GM21576 (cell line): ENCODE results near the gene PREB.
"Not testable (repeated sequence)": the region's sequence is repeated elsewhere in the genome, so short reads cannot be mapped to it uniquely, and the experiment has no call there.

Source experiments
- ATAC-seq: cut with Tn5 transposase; IDR thresholded peaks from one replicate; pipeline ENCODE4 v1.9.1; 2021; ENCODE audit warnings: mild to moderate bottlenecking, moderate library complexity; ENCODE audit not compliant: unreplicated experiment

PREB gene, protein sequence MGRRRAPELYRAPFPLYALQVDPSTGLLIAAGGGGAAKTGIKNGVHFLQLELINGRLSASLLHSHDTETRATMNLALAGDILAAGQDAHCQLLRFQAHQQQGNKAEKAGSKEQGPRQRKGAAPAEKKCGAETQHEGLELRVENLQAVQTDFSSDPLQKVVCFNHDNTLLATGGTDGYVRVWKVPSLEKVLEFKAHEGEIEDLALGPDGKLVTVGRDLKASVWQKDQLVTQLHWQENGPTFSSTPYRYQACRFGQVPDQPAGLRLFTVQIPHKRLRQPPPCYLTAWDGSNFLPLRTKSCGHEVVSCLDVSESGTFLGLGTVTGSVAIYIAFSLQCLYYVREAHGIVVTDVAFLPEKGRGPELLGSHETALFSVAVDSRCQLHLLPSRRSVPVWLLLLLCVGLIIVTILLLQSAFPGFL

DNA sequence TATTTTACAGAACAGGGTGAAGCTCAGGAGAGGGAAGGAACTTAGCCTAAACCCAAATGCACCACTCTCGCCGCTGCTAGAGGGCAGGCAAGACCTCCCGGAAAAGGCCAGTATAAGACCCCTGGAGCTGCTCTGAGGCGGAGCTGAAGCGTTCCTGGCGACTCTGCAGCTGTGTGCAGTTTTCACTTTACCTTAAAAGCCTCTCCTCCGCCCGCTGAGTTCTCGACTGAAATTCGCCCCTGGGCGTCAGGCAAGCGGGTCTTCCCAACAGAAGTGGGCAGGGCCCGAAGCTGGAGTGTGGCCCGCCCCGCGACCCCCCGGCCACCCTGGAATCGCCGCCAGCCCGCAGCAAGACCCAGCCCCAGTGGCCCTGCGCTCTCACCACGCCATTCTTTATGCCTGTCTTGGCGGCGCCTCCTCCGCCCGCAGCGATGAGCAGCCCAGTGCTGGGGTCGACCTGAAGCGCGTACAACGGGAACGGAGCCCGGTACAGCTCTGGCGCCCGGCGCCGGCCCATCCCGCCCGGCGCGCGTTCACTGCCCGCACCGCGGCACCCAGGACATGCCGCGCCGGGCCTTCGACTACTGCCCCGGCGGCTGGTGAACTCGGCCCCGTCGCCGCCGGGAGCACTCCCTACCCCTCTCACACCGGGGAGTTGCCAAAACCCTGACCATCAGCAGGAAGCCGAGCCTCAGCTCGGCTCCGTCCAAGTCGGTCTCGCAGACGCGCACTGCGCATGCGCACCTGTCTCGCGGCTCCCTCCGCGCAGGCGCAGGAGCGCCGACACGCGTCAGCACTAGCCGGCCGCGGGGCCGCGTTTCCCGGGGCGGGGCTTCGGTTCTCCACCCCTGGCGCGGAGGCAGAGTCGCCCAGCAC is at the start of gene PREB:
TSS of gene PREB (minus strand) at position 732 of the 876 bp plus-strand sequence. CDS start at position 517, 215 bp downstream.
- peak; percentile 81 for ATAC-seq

DNA sequence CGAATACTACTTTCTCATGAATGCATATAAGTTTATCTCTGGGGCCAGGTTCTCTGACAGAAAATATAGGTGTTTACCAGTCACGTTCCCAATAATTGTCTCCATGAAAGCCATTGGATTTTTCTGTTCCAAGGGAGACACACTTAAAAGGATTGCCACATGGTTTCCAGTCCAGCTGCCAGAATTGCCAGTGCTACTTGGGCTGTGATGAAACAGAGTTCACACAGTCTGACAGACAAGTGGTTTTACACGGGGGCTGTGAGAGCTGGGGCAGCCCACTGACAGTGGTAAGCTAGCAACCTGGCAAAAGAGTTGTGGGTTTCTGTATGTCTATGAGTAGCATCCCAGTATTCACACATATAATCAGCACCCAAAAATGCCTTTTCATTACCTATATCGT is 49.7 kb upstream of the PREB start:
- no peak for ATAC-seq

DNA sequence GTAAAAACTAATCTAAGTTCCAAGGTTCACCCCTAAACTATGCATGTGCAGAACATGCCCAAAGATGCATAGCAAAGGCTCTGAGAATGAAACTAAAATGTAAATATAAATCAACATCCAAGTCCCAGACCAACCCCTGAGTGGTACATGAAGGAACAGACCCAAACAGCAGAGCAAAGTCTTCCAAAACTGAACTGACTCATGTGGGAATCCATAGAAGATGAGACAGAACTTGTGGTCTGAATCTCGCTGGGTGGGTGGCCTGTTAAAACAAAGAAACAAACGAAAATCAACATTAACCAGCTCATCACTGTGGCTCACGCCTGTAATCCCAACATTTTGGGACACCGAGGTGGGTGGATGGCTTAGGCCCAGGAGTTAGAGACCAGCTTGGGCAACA is 47.9 kb upstream of the PREB start:
- no peak for ATAC-seq

DNA sequence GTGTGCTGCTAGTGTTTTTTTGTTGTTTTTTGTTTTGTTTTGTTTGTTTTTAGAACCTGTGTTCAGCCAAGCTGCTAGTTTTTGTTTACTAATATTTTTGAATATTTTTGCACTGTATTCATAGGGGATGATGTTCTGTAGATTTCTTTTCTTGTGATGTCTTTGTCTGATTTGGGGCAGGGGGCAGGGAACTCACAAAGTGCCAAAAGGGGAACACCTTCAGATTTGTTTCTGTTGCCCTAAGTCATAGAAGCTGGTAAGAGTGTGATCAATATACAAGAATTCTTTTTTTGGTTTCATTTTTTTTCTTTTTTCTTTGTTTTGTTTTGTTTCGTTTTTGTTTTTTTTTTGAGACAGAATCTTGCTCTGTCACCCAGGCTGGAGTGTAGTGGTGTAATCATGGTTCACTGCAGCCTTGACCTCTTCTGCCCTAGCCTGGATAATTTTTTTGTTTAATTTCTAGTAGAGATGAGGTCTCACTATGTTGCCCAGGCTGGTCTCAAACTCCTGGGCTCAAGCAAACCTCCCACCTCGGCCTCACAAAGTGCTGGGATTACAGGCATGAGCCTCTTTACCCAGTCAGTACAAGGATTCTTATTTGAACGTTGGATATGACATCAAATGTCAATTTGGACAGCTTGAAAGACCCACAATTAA is 45.0 kb upstream of the PREB start:
- ATAC-seq: no peak

DNA sequence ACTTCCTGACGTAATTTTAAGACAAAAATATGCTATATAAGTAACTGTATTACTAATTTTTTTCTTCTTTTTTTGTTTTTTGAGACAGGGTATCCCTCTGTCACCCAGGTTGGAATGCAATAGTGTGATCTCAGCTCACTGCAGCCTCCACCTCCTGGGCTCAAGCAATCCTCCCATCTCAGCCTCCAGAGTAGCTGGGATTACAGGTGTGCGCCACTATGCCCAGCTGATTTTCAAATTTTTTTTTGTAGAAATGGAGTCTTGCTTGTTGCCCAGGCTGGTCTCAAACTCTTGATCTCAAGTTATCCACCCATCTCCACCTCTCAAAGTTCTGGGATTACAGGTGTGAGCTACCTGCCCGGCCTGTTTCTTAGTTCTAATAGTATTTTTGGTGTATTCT is 44.0 kb upstream of the PREB start:
- no peak for ATAC-seq

DNA sequence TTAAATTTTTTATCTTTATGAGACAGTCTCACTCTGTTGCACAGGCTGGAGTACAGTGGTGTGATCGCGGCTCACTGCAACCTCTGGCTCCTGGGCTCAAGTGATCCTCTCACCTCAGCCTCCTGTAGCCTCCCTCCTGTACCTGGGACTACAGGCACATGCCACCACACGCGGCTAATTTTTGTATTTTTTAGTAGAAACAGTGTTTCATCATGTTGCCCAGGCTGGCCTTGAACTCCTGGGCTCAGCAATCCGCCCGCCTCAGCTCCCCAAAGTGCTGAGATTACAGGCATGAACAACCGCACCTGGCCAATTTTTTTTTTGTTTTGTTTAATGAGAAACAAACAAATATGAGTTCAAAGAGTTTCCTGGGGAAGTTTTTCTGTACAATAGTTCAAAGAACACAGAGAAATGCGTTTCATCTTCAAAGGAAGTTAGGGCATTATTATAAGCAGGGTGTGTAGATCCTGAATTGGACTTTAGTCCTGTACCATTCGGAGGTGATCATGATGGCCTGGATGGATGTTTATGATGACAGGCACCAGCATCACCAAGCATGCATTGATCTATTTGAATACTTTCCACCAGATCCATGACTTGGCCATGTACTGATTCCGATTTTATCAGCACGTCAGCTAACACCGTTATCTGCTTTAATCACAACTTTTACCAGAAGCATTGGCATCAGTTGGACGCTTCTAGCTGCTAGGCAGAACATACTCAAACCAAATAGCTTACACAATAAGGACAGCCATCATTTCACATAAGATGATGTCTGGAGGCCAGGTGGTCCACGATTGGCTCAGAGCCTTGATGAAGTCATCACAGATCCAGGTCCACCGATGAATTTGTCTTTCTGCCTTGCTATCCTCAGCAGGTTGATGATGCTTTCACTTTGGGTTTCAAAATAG is 43.3 kb upstream of the PREB start:
- ATAC-seq: no peak

DNA sequence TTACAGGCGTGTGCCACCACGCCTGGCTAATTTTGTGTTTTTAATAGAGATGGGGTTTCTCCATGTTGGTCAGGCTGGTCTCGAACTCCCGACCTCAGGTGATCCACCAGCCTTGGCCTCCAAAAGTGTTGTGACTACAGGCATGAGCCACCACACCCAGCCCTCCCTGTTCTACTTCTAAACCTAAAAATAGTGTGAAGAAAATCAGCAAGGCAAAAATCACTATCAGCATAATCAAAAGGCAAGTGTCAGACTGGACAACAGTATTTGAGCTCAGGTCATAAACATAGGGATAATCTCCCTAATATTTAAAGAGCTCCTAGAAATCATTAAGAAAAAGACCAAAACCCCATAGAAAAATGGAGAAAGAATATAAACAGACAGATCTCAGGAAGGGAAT is 41.3 kb upstream of the PREB start:
- not testable (repeated sequence) for ATAC-seq

DNA sequence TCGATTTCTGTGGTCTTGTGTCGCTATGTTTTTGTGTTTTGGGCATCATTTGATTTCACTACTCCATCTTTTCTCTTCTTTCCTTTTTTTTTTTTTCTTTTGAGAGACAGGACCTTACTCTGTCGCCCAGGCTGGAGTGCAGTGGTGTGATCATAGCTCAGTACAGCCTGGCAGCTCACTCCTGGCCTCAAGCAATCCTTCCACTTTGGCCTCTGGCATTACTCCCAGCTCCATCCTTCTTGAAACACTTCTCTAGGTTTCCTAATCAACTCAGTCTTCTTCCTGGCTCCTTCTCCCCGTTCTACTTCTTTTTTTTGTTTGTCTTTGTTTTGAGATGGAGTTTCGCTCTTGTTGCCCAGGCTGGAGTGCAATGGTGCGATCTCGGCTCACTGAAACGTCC is 40.9 kb upstream of the PREB start:
- ATAC-seq: no peak

DNA sequence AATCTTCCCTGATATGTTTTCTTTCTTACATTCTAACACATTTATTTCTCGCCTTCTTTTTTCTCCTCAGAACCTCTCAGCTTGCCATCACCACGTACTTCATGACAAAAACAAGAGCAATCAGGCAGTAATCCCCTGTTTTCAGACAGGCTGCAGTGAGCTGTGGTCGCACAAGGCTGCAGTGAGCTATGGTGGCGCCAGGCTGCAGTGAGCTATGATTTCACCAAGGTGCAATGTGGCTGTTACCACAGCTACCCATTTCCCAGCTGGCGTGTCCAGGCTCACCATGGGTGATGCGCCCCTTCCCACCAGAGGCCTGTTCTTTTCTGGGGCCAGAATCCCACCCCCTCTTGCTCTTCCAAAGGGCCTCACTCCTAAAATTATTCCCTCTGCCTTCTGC is 40.2 kb upstream of the PREB start:
- no peak for ATAC-seq

DNA sequence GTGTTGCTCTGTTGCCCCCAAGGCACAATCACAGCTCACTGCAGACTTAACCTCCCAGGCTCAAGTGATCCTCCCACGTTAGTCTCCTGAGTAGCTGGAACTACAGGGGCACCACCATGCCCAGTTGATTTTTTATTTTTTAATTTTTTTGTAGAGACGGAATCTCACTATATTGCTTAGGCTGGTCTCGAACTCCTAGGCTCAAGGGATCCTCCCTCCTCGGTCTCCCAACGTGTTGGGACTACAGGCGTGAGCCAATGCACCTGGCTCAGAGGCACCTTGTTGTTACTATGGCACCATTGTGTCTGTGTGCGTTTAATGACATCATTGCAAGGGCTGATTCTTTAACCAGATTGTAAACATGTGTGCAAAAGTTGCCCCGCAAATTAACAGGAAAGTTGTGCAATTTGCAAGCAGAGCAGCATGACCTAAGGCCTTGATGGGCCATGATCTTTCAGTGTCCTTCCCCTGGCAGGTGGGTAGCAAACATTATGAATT is 37.0 kb upstream of the PREB start:
- ATAC-seq: no peak

DNA sequence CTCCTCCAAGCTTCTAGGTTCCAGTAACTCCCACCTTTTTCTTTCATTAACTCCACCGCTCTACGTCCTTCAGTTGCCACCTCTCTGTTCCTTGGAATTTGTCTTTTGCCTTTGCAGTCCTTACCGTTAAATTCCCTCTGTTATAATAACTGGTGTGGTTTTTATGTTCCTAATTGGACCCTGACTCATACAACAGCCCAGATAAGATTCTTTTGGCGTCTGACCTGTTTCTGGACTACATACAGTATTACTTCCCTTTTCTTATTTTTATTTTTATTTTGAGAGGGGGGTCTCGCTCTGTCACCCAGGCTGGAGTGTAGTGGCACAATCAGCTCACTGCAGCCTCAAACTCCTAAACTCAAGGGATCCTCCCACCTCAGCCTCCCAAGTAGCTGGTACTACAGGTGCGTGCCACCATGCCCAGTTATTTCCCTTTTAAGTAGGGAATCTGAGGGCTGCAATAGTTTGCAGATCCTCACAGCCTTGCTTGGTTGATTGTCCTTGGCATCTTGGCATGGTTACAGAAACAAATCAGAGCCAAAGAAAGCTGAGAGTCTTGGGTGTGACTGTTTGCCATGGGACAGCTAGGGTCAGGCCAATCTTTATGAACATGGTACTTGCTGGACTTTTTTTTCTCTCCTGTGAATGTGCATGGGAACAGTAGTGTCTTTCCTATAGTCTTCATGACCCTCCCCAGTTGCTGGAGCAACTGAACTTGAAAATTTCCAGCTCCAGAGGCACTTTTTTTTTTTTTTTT is 36.3 kb upstream of the PREB start:
- ATAC-seq: no peak

DNA sequence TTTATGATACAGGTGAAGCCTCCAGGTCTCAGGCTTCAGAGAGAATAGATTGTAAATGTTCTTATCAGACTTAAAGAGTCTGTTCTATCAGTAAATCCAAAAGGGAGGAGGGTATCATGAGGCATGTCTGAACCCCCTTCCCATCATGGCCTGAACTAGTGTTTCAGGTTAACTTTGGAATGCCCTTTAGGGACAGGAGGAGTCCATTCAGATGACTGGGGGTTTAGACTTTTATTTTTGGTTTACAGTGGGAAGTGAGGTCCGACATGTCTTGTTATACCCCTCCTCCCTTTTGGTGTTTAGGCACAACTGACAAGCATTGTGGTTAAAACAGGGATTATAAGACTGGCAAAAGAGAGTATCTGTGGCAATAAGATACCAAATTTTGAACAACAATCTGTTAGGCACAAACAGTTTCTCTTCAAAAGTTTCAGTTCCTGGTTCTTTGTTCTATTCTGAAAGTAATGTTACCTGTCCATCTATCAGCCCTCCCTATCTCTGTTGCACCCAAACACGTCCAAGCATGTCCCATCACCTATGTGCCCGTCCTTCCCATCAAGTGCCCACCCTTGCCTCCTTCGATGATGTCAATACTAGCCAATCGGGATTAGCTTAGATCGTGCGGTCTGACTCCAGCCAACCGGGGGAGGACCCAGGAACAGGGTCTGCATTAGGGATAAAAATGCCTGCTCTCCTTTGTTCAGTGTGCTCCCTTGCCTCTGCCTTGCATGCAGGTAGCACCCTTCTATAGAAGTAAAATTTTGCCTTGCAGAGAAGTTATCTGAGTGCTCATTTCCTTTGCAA is 30.7 kb upstream of the PREB start:
- peak; percentile 63 for ATAC-seq

DNA sequence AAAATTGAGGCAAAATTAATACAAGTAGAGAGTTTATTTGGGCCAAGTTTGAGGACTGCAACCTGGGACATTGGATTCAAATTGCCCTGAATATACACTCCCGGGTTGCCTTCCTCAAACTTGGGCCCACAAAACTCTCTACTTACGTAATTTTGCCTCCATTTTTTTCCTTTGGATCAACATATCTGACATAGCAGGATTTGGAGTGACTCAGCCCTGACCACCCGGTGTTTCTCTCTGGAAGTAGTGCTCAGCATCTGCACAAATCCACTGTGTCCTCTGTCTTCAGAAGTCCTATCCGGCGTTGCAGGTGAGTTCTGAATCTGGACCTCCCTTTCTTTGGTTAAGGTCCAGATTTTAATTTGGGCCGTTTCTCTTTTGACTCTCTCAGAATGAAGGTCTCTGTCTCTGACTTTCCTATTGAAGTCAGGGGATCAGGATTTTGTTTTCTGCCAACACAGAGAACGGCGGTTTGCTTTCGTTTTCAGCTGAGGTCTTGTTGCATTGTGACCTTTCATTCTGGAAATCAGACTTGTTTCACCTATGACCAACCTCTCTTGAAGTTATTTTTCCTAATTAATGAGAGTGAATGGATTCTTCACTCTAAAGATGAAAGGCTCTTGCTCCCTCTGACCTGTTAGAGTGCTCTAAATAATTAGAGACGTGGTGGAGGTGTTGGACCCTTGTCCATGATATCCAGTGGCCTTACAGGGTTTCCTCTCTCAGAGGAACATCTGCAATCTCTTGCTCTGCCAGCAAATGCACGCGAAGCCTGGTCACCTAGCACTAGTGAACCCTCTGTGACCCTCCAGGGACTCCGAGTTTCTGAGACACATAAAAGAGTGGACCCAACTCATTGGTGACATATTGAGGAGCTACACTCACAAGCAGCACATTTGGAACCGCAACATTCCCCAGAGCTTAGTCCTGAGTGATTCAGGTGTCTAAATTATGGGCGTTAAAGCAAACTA is 28.0 kb upstream of the PREB start:
- no peak for ATAC-seq

DNA sequence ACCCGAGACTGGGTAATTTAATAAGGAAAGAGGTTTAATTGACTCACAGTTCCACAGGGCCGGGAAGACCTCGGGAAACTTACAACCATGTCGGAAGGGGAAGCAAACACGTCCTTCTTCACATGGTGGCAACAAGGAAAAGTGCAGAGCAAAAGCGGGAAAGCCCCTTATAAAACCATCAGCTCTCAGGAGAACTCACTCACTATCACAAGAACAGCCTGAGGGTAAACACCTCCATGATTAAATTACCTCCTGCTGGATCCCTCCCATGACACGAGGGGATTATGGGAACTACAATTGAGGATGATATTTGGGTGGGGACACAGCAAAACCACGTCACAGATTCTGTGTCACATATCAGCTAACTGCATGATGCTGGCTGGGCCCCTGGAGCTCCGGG is 25.8 kb upstream of the PREB start:
- ATAC-seq: no peak

DNA sequence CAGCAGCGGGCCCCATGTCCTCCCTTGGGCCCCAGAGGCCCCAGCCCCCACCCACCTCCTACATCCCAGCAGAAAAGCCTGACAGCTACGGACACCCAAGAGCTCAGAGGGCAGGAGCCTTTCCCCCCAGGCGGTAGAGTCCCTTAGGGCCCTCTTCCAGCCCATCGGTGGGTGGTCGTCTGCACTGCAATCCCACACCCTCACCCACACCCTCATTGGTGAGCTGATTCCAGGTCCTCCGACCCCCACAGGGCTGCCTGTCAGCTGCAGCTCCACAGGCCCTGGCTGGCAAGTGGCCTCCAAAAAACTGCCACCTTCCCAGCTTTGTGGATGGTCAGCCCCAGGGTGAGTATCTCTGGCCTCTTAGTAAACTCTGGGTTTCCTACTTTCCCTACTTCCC is 24.8 kb upstream of the PREB start:
- no peak for ATAC-seq

DNA sequence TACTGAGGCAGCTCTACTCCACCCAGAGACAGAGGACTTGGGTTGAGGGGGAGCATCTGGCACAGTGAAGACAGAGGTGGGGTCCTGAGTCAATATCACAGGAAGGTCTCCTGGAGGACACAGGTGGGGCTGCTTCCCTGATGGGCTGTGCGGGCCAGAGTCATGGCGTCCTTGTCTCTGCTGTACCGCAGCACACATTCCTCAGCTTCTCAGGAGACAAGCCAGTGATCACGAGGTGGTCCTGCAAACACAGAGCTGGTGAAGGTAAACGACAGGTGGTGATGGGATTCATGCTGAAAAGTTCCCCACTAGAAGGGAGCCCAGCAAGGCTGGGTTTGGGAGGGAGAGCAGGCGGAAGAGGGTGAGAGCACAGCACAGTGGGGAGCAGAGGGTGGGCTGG is 24.0 kb upstream of the PREB start:
- no peak for ATAC-seq

DNA sequence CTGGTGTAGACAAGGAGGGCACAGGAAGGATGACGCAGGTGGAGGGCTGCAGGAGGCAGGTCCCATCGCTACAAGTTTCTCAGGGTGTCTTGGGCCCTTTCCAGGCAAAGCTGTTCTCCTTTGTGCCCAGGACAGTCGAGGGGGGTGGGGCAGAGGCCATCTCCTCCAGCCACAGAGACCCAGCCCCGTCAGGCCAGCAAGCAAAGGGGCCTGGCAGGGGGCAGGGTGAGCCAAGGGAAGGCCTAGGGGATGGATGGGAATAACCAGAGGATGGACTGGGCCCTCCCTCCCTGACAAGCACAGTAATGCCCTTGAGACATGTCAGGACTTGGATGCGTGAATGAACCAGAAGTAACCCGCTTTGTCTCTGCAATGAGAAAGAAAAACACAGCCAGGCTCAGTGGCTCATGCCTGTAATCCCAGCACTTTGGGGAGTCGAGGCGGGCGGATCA is 20.7 kb upstream of the PREB start:
- ATAC-seq: no peak

DNA sequence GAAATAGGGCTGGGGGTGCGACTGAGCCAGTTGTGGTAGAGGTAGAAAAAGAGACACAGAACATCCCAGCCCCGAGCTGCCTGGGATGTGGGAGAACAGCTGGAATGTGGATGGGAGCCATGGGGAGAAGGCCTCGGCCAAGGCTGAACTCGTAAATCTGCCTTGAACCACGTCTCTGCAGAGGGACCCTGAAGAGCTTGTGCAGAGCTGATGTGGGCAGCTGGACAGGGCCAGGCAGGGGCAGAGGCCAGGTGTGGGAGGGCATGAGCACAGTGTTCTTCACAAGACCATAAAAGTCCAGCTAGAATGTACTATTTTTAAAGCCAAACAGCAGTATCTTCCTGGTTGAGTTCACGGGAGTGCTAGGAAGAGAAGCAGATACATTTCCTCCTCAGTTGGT is 20.1 kb upstream of the PREB start:
- ATAC-seq: no peak
